GM21447 (cell line): ENCODE data around the gene FBLN7.
"Not testable (repeated sequence)": the region's sequence is repeated elsewhere in the genome, so short reads cannot be mapped to it uniquely, and the experiment has no call there.

Experiments used
- ATAC-seq: cut with Tn5 transposase; IDR thresholded peaks from one replicate; pipeline ENCODE4 v1.9.1; 2021; ENCODE audit not compliant: unreplicated experiment

Gene FBLN7, protein sequence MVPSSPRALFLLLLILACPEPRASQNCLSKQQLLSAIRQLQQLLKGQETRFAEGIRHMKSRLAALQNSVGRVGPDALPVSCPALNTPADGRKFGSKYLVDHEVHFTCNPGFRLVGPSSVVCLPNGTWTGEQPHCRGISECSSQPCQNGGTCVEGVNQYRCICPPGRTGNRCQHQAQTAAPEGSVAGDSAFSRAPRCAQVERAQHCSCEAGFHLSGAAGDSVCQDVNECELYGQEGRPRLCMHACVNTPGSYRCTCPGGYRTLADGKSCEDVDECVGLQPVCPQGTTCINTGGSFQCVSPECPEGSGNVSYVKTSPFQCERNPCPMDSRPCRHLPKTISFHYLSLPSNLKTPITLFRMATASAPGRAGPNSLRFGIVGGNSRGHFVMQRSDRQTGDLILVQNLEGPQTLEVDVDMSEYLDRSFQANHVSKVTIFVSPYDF

GRCh38 chr2:112138159-112139032 lies at the start of gene FBLN7:
FBLN7 (plus strand) TSS chr2:112138385; CDS start chr2:112138656, 271 bp downstream.
- no peak for ATAC-seq

DNA sequence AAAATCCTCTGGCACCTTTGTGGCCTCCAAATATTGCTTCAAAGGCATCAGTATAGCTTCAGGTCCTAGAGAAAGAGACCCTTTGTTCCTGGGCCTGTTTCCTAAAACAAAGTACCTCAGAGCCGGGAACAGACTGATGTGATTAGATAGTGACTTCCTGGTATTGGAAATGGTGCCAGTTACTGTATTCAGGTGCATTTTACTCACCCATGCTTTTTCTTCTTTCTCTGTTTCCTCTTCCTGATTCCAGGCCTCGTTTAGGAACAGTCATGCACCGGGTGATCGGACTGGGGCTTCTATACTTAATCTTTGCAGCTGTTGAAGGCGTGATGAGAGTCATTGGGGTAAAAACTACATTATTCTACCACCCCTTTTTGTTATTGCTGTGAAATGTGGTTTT lies 48.8 kb upstream of the FBLN7 start:
- no peak for ATAC-seq

DNA sequence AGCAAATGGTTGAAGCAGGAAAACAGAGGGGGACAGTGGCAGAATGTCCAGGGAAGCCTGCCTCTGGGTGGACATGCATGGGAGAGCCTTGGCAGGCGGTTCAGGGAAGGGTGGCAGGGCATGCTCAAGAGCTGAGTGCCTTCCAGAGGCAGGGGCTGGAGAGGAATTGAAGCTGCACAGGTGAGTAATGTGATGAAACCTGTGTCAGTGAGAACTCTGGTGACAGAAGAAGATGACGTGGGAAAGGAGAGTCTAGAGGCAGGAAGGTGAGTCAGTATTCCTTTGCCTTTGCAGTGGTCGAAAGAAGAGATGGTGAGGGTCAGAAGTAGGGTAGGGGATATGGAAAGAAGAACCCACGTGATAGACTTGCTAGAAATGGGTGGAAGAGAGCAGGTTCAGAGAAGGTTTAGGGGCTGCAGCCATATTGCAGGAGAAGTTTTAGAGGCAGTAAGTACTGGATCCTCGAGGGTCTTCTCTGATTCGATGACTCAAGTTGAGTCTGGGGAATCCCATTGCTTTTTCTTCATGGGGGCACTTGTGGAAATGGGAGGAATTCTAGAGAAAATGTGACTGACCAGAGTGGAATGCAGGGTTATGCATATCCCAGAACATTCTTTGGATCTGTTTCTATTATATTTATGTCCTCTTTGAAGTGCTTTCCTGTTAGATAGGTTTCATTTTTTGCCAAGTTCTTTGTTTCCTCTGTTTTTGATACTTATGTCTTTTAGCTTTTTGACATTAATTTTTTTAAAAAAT lies 45.7 kb upstream of the FBLN7 start:
- no peak for ATAC-seq

GRCh38 chr2:112093216-112093615 lies 45.0 kb upstream of the FBLN7 start:
- ATAC-seq, result no peak

GRCh38 chr2:112095681-112096080 lies 42.5 kb upstream of the FBLN7 start:
- no peak for ATAC-seq

DNA sequence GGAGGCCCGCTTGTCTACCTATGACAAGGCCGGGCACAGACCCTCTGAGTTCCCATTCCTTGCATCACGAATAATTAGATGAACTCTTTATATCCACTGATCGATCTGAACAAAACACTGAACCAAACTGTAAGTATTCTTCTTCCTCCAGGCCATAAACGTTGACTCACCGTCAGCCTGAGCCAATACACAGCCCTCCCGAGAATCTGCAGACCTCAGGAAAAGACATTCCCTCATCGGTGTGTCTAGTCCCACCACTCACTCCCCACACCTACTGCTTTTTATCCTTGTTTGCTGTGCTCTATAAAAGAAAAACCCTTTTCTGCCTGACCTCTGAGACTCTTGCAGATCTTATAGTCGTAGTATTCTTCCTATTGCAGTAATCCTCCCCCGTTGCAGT lies 42.1 kb upstream of the FBLN7 start:
- ATAC-seq, result no peak

DNA sequence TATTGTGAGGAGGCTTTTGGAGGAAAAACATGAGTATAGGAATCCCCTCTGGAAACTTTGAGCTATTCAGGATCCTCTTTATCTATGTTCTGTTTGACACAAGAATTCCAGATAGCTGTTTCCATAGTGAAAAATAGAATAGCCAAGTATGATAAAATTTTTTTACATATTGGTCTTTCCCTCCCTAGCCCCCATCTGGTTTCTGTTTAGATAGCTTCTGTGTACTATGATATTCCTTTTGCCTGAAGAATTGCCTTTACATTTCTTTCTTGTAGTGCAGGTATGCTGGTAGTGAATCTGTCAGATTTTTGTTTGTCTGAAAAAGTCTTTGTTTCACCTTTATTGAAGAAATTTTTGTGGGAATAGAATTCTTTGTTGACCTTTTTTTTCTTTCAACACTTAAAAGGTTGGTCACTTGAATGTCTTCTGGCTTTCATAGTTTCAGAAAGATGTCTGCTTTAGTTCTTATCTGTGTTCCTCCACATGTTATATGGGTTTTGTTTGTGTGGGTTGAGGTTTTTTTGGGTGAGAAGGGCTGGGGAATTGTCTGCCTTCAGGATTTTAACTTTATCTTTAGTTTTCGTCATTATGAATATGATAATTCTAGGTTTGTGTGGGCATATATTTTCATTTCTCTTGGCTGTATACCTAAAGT lies 29.9 kb upstream of the FBLN7 start:
- no peak for ATAC-seq

DNA sequence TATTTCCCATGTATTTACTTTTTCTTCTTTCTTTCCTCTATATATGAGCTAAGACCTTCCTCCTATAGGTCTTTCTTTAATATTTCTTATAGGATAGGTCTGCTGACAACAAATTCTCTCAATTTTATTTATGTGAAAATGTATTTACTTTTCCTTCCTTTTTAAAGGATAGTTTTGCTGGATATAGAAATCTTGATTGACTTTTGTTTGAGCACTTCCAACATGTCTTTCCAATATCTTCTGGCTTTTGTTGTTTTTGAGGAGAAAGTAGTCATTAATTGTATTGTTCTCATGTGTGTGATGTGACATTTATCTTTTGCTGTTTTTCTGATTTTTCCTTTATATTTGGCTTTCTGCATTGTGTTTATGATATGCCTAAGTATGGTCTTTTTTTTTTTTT lies 28.9 kb upstream of the FBLN7 start:
- no peak for ATAC-seq

GRCh38 chr2:112110966-112111365 lies 27.2 kb upstream of the FBLN7 start:
- no peak for ATAC-seq

DNA sequence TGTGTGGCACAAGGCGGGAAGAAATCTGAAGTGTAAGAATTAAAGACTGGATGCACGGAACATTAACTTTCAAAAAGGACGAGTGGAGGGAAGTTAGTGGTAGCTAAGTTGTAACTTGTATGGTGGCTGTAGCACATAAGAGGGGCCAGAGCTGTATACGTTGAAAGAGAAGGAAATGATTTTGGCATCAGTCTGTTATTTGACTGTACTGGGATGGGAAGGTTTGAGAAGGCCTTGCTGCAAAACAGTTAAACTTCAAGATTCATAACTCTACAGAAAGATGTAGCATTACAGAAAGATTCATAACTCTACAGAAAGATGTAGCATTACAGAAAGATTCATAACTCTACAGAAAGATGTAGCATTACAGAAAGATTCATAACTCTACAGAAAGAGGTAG lies 24.8 kb upstream of the FBLN7 start:
- ATAC-seq, result not testable (repeated sequence)

DNA sequence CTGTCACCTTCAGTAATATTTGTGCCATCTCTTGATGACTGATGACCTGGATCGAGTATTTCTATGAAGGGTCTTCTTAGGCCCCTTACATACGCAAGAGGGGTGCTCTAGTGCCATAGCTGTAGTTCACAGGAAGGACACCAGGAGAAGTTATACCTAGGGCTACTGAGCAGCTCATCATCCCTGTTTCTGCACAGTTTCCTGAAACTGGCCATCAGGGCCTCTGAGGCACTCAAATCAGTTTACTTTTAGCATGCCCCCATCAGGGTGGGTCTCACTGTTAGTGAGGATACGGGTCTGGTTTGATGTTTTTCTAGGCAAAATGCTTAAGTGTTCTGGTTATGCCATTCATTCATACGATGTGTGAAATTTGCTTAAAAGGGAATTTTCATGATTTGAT lies 20.0 kb upstream of the FBLN7 start:
- ATAC-seq, result no peak

DNA sequence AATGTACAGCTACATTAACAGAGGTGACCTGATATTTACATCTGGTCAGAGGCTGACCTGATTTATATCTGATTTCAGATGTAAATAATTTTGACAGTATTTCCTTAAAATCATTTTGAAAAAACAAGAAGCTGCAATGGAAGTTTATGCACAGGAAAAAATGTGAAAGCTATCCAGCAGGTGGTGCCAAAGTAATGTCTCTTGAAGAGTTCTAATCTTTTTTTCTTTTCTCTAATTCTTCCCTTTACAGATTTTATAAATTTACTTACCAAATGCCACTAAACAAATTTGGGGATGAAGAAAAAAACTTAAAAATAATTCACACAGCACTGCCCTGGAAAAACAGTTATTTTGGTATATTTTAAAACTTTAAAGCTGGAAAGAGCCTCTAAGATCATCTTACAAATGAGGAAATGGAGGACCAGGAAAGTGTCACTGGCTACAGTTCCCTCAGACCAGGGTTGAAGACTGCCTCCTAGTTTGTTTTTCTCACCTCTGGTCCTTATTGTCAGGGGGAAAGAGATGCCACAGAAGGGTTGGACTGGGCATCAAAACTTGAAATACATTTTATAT lies 16.4 kb upstream of the FBLN7 start:
- ATAC-seq, result no peak

- no peak for ATAC-seq
Measured at GRCh38 chr2:112129060-112129459, 9.1 kb upstream of the FBLN7 start.

- ATAC-seq, result no peak
Measured at GRCh38 chr2:112133344-112133743, 4.8 kb upstream of the FBLN7 start.

DNA sequence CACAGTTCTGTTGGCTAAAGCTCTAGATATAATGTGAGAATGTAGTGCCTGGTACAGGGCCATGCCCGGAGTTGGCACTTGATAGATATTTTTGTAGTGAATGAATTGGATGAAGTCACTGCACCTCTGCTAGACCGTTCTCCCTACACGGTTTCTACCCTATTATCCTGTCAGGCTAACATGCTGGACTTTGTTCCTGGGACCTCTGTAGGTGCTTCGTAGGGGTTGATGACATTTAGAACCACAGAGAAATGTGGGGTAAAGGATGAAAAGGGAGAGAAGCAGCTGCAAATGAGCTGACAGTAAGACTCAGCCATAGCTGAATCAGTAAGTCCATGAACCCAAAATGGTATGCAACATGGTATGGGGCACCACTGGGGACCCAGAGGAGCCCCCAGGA lies 4.1 kb upstream of the FBLN7 start:
- no peak for ATAC-seq

DNA sequence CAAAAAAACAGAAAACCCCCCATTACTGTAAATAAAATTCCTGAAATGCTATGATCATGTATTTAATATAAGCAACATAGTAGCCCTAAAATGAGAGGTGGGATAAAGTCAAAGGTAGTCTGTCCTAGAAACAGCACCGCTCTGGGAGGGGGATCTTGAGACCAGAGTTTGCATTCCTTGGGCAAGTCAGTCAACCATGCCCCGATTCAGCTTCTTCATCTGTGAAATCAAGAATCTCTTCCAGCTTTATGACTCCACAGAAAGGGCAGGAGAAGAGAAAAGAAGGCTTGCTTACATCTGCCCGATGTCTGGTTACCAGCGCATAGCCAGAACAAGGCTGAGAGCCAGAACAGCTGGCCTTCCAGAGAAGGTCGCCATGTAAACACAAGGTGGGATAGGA lies 2.1 kb upstream of the FBLN7 start:
- ATAC-seq, result no peak

- ATAC-seq, result no peak
Measured at GRCh38 chr2:112137516-112138158, 548 bp upstream of the FBLN7 start.

GRCh38 chr2:112139033-112139614 lies 939 bp downstream of the FBLN7 start:
- not testable (repeated sequence) for ATAC-seq

- ATAC-seq, result not testable (repeated sequence)
Measured at GRCh38 chr2:112139661-112140204, 1.5 kb downstream of the FBLN7 start.
